NCI-H2107 treated with DMSO at 0.1 percent for 48 hours (cell line): ENCODE data around the gene CLPTM1L.
"Not testable (repeated sequence)": the region's sequence is repeated elsewhere in the genome, so short reads cannot be mapped to it uniquely, and the experiment has no call there.

Experiments used
- DNase-seq: peaks from one replicate; lab custom pipeline; 2025; ENCODE audit not compliant: unreplicated experiment; lab: John Stamatoyannopoulos, UW

CLPTM1L gene

GRCh38 chr5:1362242-1363015 lies 17.5 kb upstream of the CLPTM1L start:
- DNase-seq = no peak

GRCh38 chr5:1360861-1361260 lies 16.0 kb upstream of the CLPTM1L start:
- DNase-seq = no peak

- DNase-seq = not testable (repeated sequence)
Observed at GRCh38 chr5:1360367-1360766, 15.5 kb upstream of the CLPTM1L start.

GRCh38 chr5:1359713-1360112 lies 14.8 kb upstream of the CLPTM1L start:
- no peak for DNase-seq

- DNase-seq = no peak
Observed at GRCh38 chr5:1359031-1359645, 14.2 kb upstream of the CLPTM1L start.

- DNase-seq = no peak
Observed at GRCh38 chr5:1358726-1359025, 13.8 kb upstream of the CLPTM1L start.

GRCh38 chr5:1357946-1358725 lies 13.2 kb upstream of the CLPTM1L start:
- no peak for DNase-seq

- no peak for DNase-seq
Observed at GRCh38 chr5:1356873-1357787, 12.2 kb upstream of the CLPTM1L start.

GRCh38 chr5:1354576-1354975 lies 9.7 kb upstream of the CLPTM1L start:
- DNase-seq = no peak

- no peak for DNase-seq
Observed at GRCh38 chr5:1352231-1353219, 7.6 kb upstream of the CLPTM1L start.

GRCh38 chr5:1351156-1351555 lies 6.3 kb upstream of the CLPTM1L start:
- no peak for DNase-seq

- DNase-seq = no peak
Observed at GRCh38 chr5:1349246-1349645, 4.3 kb upstream of the CLPTM1L start.

- DNase-seq = no peak
Observed at GRCh38 chr5:1348986-1349245, 4.0 kb upstream of the CLPTM1L start.

GRCh38 chr5:1347571-1347970 lies 2.7 kb upstream of the CLPTM1L start:
- DNase-seq = no peak

- no peak for DNase-seq
Observed at GRCh38 chr5:1346627-1347440, 1.9 kb upstream of the CLPTM1L start.

GRCh38 chr5:1345876-1346626 lies 1.2 kb upstream of the CLPTM1L start:
- no peak for DNase-seq

GRCh38 chr5:1343931-1344901 lies 683 bp downstream of the CLPTM1L start:
- DNase-seq = no peak
